ENCODE data around the gene PRMT7.

PRMT7 gene

DNA sequence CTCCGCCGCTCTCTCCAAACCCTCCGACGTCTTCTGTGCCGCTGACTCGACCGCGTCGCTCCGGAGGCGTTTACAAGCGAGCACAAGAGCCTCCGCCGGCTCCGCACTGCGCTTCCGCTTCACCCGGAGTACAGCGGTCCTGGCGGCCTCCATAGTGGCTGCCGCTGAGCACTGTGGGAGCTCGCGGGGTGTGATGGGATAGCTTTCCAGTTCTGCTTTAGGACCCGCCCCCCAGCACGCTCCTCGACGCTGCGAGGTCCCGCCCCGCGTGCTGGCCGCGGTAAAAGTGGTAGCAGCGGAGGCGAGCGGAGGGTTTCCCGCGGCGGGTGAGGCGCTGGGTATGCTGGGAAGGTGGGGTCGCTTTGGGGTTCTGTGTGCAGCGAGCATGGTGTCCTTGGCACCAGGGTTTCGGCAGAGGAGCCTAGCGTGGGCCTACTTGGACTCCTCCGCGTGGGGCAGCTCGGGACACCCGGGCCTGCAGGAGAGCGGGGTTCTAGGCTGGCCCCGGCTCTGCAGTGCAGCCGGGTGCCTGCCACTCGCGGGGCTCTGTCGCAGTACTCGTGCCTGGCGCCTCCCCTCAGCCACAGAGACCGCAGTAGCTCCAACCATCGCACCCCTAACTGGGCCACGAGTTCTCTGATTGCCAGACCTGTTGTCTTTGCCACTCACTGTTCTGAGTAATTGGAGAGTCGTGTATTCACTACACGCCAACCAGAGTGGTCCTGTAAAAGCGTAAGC is at the start of gene PRMT7, which contains the start of gene SLC7A6OS:
Gene PRMT7 (plus strand): TSS at position 246 of the 738 bp plus-strand sequence. CDS start 4,961 bp downstream, outside the sequence.
Gene SLC7A6OS (minus strand): TSS at position 173 of the 738 bp plus-strand sequence. CDS start 20 bp downstream, at position 153.
- DNase-seq: peak; percentile 59

DNA sequence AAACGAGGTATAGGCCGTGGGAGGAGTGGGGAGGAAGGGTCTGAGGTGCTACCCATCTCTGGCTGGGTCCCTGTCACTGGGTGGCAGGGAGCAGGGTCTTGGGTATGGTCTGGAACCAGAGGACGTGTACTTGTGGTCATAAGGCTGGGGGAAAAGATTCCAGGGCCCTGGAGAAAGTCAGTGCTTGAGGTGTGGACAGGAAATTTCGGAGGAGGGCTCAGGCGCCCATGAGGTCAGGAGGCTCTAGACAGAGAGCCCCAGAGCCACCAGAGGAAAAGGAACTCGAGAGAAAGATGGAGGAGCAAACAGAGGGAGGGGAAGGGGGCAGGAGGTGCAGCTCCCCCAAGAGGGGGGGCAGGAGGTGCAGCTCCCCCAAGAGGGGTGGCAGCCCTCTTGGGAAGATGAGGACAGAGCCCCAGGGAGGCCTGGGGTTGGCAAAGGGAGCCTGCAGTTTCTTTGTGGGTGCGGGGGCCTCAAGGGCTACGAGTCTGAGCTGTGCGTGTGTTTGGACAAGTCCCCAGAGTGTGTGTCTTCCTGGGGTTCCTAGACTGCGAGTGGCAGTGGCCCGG is 47.2 kb upstream of the PRMT7 start:
- no peak for DNase-seq

GRCh38 chr16:68264128-68265077 is 46.4 kb upstream of the PRMT7 start, which contains the start of gene SLC7A6:
Gene SLC7A6 (plus strand): TSS chr16:68264526. CDS start chr16:68274727, 10,201 bp downstream.
- no peak for DNase-seq

GRCh38 chr16:68265078-68265920 is 45.5 kb upstream of the PRMT7 start:
- peak; percentile 55 for DNase-seq

GRCh38 chr16:68267612-68268405 is 43.0 kb upstream of the PRMT7 start:
- no peak for DNase-seq

- no peak for DNase-seq
These were observed 41.0 kb upstream of the PRMT7 start for GRCh38 chr16:68269793-68270192.

DNA sequence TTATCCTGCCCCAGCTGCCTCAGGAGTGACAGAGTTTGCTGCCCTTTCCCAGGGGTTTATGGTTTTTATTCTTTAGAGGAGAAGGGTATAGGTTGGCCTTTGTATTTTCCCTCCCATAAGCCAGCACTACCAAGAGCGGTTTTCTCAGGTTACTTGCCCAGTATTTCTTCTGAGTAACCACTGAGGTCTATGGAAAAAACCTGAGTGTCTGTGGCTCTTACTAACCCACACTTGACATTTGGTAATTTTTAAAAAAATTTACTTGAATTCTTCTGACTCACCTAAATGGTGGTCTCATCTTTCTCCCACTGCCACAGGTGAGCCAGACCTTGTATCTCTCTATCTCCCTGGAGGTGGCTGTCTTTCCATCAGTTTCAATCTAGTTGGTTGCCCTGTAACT is 40.5 kb upstream of the PRMT7 start:
- DNase-seq: no peak

GRCh38 chr16:68272507-68273209 is 38.2 kb upstream of the PRMT7 start:
- no peak for DNase-seq

DNA sequence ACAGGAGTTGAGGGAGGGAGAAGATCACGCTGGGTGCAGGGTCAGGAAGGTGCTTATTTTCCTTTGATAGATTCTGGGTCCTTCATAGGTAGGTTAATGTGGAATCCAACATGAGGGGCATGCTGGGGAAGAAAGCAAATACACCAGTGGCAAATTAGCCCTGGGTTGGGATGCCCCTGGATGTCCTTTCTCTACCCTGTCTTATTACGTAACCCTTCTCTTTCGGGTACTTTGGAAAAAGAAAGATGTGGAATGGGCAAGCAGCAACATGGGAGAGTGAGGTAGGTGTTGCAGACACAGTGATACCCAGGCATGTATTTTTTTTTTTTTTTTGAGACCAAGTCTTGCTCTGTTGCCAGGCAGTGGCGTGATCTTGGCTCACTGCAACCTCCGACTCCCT is 37.4 kb upstream of the PRMT7 start:
- no peak for DNase-seq

DNA sequence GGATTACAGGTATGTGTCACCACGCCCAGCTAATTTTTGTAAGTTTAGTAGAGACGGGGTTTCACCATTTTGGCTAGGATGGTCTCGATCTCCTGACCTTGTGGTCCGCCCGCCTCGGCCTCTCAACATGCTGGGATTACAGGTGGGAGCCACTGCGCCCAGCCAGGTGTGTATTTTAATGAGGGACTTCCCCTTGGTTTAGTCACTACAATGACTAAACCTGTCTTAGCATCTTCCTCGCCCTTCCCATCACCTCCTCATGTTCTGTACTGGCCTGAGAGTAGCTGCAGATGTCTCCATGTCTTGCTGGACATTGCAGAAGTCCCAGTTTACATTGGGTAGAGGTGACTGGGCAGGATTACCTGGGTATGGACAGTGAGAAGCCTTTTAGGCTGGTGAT is 36.9 kb upstream of the PRMT7 start:
- DNase-seq: no peak

GRCh38 chr16:68274441-68274840 is 36.4 kb upstream of the PRMT7 start:
- no peak for DNase-seq

- no peak for DNase-seq
These were observed 35.1 kb upstream of the PRMT7 start for GRCh38 chr16:68275611-68276191.

DNA sequence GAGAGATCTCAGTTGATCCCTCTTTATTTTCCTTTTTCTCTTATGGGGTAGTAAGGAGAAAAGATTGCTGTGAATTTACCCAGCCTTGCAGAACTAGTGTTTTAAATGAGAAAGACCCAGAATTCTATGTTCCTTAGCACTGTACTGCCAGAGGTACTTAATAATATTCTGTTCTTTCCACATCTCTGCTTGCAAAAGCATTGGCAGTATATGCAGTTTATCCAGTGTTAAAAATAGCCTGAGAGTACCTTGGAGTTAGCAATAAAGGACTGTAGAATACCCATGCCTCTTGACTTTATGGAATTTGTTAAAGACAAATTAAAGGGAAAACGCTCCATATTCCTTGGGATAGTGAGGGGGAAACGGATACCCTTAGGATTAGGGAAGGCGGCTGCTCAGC is 34.6 kb upstream of the PRMT7 start:
- DNase-seq: no peak

DNA sequence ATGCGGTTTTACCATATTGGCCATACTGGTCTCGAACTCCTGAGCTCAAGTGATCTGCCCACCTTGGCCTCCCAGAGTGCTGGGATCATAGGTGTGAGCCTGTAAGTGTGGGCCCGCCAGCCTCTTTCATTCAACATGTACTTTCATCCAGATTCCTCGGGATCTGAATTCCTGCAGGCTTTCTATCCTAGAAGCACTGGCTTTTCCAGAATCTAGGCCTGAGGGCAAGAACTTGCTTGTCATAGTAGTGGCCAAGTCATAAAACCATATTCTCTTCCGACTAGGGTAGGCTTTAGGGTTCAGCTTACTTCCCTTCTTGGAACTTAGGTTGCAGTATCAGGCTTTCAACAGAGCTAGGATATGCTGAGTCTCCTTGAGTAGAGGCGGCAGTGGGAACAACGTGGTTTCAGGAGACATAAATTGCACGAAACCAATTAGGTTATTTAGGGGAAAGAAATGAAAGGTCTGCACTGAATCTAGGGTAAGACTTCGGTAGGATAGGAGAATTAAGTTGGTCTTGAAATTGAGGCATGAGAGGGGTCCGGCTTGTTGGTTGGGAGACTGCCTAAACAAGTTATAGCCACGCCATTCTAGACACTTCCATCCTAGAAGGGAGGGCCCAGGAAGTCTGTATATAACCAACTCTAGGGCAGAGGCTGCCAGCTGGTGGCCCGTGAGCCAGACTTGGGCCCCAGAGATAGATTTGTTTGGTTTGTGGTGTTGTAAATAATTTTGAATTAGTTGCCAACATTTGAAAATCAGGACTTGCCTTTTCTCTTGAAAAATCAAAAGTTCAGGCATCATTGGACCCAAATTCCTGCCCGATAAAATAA is 30.9 kb upstream of the PRMT7 start:
- DNase-seq: no peak

- DNase-seq: no peak
These were observed 29.3 kb upstream of the PRMT7 start for GRCh38 chr16:68281368-68282063.

DNA sequence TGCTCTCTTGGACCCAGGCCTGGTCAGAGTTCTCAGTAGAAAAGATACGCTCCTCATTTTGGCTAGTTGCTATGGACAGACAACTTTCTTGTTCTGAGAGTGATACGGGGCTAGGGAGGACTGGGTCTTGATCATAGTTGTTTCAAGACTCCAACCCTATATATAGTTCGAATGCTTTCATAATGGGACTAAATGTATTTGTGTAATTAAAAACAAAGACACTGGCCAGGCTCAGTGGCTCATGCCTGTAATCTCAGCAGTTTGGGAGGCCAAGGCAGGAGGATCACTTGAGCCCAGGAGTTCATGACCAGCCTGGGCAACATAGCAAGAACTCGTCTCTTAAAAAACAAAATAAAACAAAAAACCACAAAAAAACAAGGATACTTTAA is 28.8 kb upstream of the PRMT7 start:
- DNase-seq: no peak

DNA sequence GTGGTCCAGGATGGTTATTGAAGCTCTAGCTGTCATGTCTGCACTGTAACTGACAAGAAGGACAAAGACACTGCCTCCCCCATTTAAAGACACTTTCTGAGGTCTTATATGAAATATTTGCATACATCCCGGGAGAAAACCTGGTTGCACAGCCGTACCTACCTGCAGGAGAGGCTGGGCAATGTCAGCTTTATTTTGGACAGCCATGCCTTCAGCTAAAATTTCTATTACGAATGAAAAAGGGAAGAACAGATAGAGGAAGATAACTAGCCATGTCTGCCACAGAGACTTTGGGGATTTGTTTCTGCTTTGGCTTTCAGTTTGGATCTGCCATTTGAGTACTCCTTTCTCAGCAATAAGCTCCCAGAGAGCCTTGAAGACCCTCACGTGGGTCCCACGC is 27.5 kb upstream of the PRMT7 start:
- no peak for DNase-seq

- DNase-seq: no peak
These were observed 26.8 kb upstream of the PRMT7 start for GRCh38 chr16:68283801-68284598.

Measured in SIG-M5 (cell line).